ENCODE results near the gene YPEL2. TPM values are rescaled to one million over a fixed set of nuclear protein-coding genes. Genes with fewer than 3 reads are reported as not detected.

Gene YPEL2
- polyA plus RNA-seq, 2 of the 4 experiments (the other 2 are of a cell fraction): 5.4 to 8.2 TPM

GRCh38 chr17:59296190-59296589, 35.3 kb upstream of the YPEL2 start (continued):
- TF ChIP-seq REST (IDR thresholded peaks at IDR 0.05) (no peak), HOXB5 (CRISPR knock-in tag; IDR thresholded peaks at IDR 0.05) (no peak), EP300 (IDR thresholded peaks at IDR 0.05) (no peak), EHMT2 (IDR thresholded peaks at IDR 0.05; ENCODE audit: low read depth) (no peak), TP53 (CRISPR knock-in tag; IDR thresholded peaks at IDR 0.05) (no peak), MAFK (IDR thresholded peaks at IDR 0.05; ENCODE audit: partially characterized antibody) (no peak)

GRCh38 chr17:59298521-59298920, 32.9 kb upstream of the YPEL2 start:
- FAIRE-seq (no peak), ATAC-seq (no peak), DNase-seq (ENCODE audit: low read depth in 1 of 2, low spot score in 1 of 2) (no peak)
- H3K4me2 ChIP-seq: no peak overlapping the region
- WGBS (ENCODE audit: missing lambda C conversion rate): 35% methylated on average over 2 of the region's 2 CpGs
- POLR2A ChIA-PET: no interaction called here
- H3K4me3 ChIP-seq: no peak overlapping the region
- no peaks in the 10 kb centered on the region for H3K9me3 ChIP-seq
- TF ChIP-seq BHLHE40 (IDR thresholded peaks at IDR 0.05; ENCODE audit: low read depth, low read length): no peak
- TF ChIP-seq HDAC2 (IDR thresholded peaks at IDR 0.05): no peak
- no peak for TF ChIP-seq KDM5A (IDR thresholded peaks at IDR 0.05)
- TF ChIP-seq EHF (CRISPR knock-in tag; IDR thresholded peaks at IDR 0.05): no peak
- no peak for TF ChIP-seq KDM1A (IDR thresholded peaks at IDR 0.05; ENCODE audit: low read depth)
- no peak for TF ChIP-seq JUNB (IDR thresholded peaks at IDR 0.05)
- TF ChIP-seq EP300 (IDR thresholded peaks at IDR 0.05): no peak
- TF ChIP-seq GATA3 (IDR thresholded peaks at IDR 0.05; ENCODE audit: borderline replicate concordance): no peak
- no peak for TF ChIP-seq CHD4 (IDR thresholded peaks at IDR 0.05; ENCODE audit: borderline replicate concordance)
- TF ChIP-seq REST (IDR thresholded peaks at IDR 0.05): no peak
- TF ChIP-seq NFE2L2 (conservative IDR thresholded peaks at IDR 0.05; ENCODE audit: low read length): no peak
- TF ChIP-seq HOXB5 (CRISPR knock-in tag; IDR thresholded peaks at IDR 0.05): no peak
- TF ChIP-seq FOSB (CRISPR knock-in tag; IDR thresholded peaks at IDR 0.05): no peak
- TF ChIP-seq, protein P1, sequence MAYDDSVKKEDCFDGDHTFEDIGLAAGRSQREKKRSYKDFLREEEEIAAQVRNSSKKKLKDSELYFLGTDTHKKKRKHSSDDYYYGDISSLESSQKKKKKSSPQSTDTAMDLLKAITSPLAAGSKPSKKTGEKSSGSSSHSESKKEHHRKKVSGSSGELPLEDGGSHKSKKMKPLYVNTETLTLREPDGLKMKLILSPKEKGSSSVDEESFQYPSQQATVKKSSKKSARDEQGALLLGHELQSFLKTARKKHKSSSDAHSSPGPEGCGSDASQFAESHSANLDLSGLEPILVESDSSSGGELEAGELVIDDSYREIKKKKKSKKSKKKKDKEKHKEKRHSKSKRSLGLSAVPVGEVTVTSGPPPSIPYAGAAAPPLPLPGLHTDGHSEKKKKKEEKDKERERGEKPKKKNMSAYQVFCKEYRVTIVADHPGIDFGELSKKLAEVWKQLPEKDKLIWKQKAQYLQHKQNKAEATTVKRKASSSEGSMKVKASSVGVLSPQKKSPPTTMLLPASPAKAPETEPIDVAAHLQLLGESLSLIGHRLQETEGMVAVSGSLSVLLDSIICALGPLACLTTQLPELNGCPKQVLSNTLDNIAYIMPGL (CRISPR knock-in tag; IDR thresholded peaks at IDR 0.05; ENCODE audit: borderline replicate concordance): no peak
- TF ChIP-seq PBX3 (IDR thresholded peaks at IDR 0.05): no peak
- TF ChIP-seq POLR2AphosphoS2 (conservative IDR thresholded peaks at IDR 0.05; ENCODE audit: low read length): no peak
- no peak for TF ChIP-seq USF2 (IDR thresholded peaks at IDR 0.05)
- TF ChIP-seq, protein P2, sequence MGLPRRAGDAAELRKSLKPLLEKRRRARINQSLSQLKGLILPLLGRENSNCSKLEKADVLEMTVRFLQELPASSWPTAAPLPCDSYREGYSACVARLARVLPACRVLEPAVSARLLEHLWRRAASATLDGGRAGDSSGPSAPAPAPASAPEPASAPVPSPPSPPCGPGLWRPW (IDR thresholded peaks at IDR 0.05): no peak
- H3K27ac ChIP-seq: no peak overlapping the region
- CTCF ChIA-PET: interaction anchor here (1.4 kb wide), 1 partner anchor 31 kb away, joined by 6 read pairs; no protein-coding TSS in a partner anchor
- no peaks in the 10 kb centered on the region for H3K4me1 ChIP-seq

Data from A549 (cell line).